Suprapubic skin (tissue), 4 donors: ENCODE measurements around the gene ENGASE. TPM values are rescaled to one million over a fixed set of nuclear protein-coding genes. Genes with fewer than 3 reads are reported as not detected.

ENCODE experiments used
- DNase-seq, 2 donors: peaks; one replicate each; pipeline ENCODE4 v3.0.0-alpha.2; 2019; ENCODE audit warnings: low spot score in 2 of 2
- H3K27ac ChIP-seq: fragments of 200-600 bp; sonication (generic); one replicate; pipeline ENCODE4 v1.5.1; 2019
- H3K27me3 ChIP-seq: fragments of 200-600 bp; sonication (generic); one replicate; pipeline ENCODE4 v1.5.1; 2019
- H3K36me3 ChIP-seq: fragments of 200-600 bp; sonication (generic); one replicate; pipeline ENCODE4 v1.5.1; 2019
- H3K4me1 ChIP-seq: fragments of 200-600 bp; sonication (generic); one replicate; pipeline ENCODE4 v1.5.1; 2019
- H3K4me3 ChIP-seq: fragments of 200-600 bp; sonication (generic); one replicate; pipeline ENCODE4 v1.5.1; 2019; ENCODE audit warnings: mild to moderate bottlenecking
- H3K9me3 ChIP-seq: fragments of 200-600 bp; sonication (generic); one replicate; pipeline ENCODE4 v1.5.1; 2019
- CTCF ChIP-seq, 2 donors: fragments of 200-600 bp in 1 of 2; fragments of 450-650 bp in 1 of 2; sonication (generic) in 1 of 2; IDR thresholded peaks; one replicate each; pipeline ENCODE4 v1.5.1; 2016 to 2019; ENCODE audit warnings: antibody characterized with exemption in 2 of 2, mild to moderate bottlenecking in 1 of 2, moderate library complexity in 1 of 2
- EP300 ChIP-seq: sonication (generic); formaldehyde crosslinking; IDR thresholded peaks from one replicate; pipeline ENCODE4 v1.6.1; 2017; ENCODE audit warnings: antibody characterized with exemption
- POLR2A ChIP-seq, 2 donors: fragments of 450-650 bp; IDR thresholded peaks; one replicate each; pipeline ENCODE4 v1.6.1; 2017; ENCODE audit warnings: antibody characterized with exemption in 2 of 2, mild to moderate bottlenecking in 2 of 2, moderate library complexity in 2 of 2
- POLR2AphosphoS5 ChIP-seq, 3 donors: sonication (generic); formaldehyde crosslinking; IDR thresholded peaks; one replicate each; pipeline ENCODE4 v1.6.1; 2017; ENCODE audit warnings: antibody characterized with exemption in 3 of 3
- WGBS: methylation state at CpG from one replicate; pipeline ENCODE4 v1.1.5; 2018; 5-methylcytosine and 5-hydroxymethylcytosine counted together
- total RNA-seq, 4 donors: library from RNA; depleted of rRNA; stranded (reverse); fragments of >200 nt; gene quantifications; one replicate each; pipeline ENCODE4 v1.1.0, GENCODE V29; 2016

Gene ENGASE
- total RNA-seq, 4 donors from 2014 or later: 20.6 to 87.6 (median 38.4) TPM

- WGBS: 85% methylated on average over 4 of the region's 15 CpGs
- DNase-seq: no peak
- no peaks in the 10 kb centered on the region for H3K36me3 ChIP-seq
- no peaks in the 10 kb centered on the region for H3K9me3 ChIP-seq
- H3K4me1 ChIP-seq: no peaks in the 10 kb centered on the region
- H3K27me3 ChIP-seq: peaks cover 93% of the 10 kb centered on the region
- H3K4me3 ChIP-seq: no peak overlapping the region
- no peak overlapping the region for H3K27ac ChIP-seq
- no peak for TF ChIP-seq EP300
- TF ChIP-seq CTCF (IDR thresholded peaks at IDR 0.05): no peak
- TF ChIP-seq POLR2A (IDR thresholded peaks at IDR 0.05): no peak
- no peak for TF ChIP-seq POLR2AphosphoS5 (IDR thresholded peaks at IDR 0.05)
These were observed 34.2 kb downstream of the ENGASE start for GRCh38 chr17:79108870-79109269.

- Histone ChIP-seq H3K9me3 (no peaks in the 10 kb centered on the region), H3K27ac (no peak overlapping the region), H3K27me3 (peaks cover 90% of the 10 kb centered on the region), H3K4me3 (no peak overlapping the region), H3K36me3 (no peaks in the 10 kb centered on the region), H3K4me1 (peaks cover 6% of the 10 kb centered on the region)
- TF ChIP-seq POLR2A (IDR thresholded peaks at IDR 0.05) (no peak), POLR2AphosphoS5 (IDR thresholded peaks at IDR 0.05) (no peak), EP300 (no peak), CTCF (IDR thresholded peaks at IDR 0.05) (no peak)
- 51% methylated on average over 4 of the region's 10 CpGs for WGBS
- DNase-seq: no peak
These were observed 35.0 kb downstream of the ENGASE start for GRCh38 chr17:79109584-79109983.

GRCh38 chr17:79111097-79111496 is 36.5 kb downstream of the ENGASE start:
- Histone ChIP-seq H3K9me3 (no peaks in the 10 kb centered on the region), H3K4me3 (no peak overlapping the region), H3K27ac (no peak overlapping the region), H3K4me1 (peaks cover 13% of the 10 kb centered on the region), H3K36me3 (no peaks in the 10 kb centered on the region), H3K27me3 (peaks cover 92% of the 10 kb centered on the region)
- no peak for DNase-seq
- 83% methylated on average over 11 of the region's 12 CpGs for WGBS
- TF ChIP-seq CTCF (IDR thresholded peaks at IDR 0.05): no peak
- no peak for TF ChIP-seq EP300
- no peak for TF ChIP-seq POLR2A (IDR thresholded peaks at IDR 0.05)
- TF ChIP-seq POLR2AphosphoS5 (IDR thresholded peaks at IDR 0.05): no peak

- Histone ChIP-seq H3K36me3 (no peaks in the 10 kb centered on the region), H3K27ac (no peak overlapping the region), H3K4me1 (peaks cover 13% of the 10 kb centered on the region), H3K4me3 (no peak overlapping the region), H3K9me3 (no peaks in the 10 kb centered on the region), H3K27me3 (peaks cover 96% of the 10 kb centered on the region)
- TF ChIP-seq POLR2AphosphoS5 (IDR thresholded peaks at IDR 0.05): no peak
- no peak for TF ChIP-seq EP300
- TF ChIP-seq CTCF (IDR thresholded peaks at IDR 0.05): no peak
- TF ChIP-seq POLR2A (IDR thresholded peaks at IDR 0.05): no peak
- 74% methylated on average over 9 of the region's 11 CpGs for WGBS
- no peak for DNase-seq
These were observed 37.8 kb downstream of the ENGASE start for GRCh38 chr17:79112471-79112870.

- H3K4me1 ChIP-seq: peaks cover 13% of the 10 kb centered on the region
- TF ChIP-seq POLR2A (IDR thresholded peaks at IDR 0.05) (no peak), EP300 (no peak), POLR2AphosphoS5 (IDR thresholded peaks at IDR 0.05) (no peak), CTCF (IDR thresholded peaks at IDR 0.05) (no peak)
- H3K9me3 ChIP-seq: no peaks in the 10 kb centered on the region
- H3K36me3 ChIP-seq: no peaks in the 10 kb centered on the region
- no peak overlapping the region for H3K4me3 ChIP-seq
- peaks cover 94% of the 10 kb centered on the region for H3K27me3 ChIP-seq
- DNase-seq: no peak
- no peak overlapping the region for H3K27ac ChIP-seq
- WGBS: 44% methylated on average over 15 of the region's 17 CpGs
These were observed 39.3 kb downstream of the ENGASE start for GRCh38 chr17:79113699-79114457.
